DND-41 (cell line): ENCODE data around the gene INPP5A.

Source experiments
- EZH2 ChIP-seq: IDR thresholded peaks from 3 replicates; pipeline ENCODE4 v1.6.1; 2012; ENCODE audit warnings: borderline replicate concordance, low read depth, mild to moderate bottlenecking, moderate library complexity, low read length, inconsistent platforms; ENCODE audit not compliant: severe bottlenecking
- TF ChIP-seq, protein P1 (sequence below): IDR thresholded peaks from 2 replicates; pipeline ENCODE4 v1.5.1; 2012; ENCODE audit warnings: borderline replicate concordance, low read length, moderate library complexity, mild to moderate bottlenecking; ENCODE audit not compliant: poor library complexity, severe bottlenecking; ENCODE audit errors: extremely low read depth

DNA sequence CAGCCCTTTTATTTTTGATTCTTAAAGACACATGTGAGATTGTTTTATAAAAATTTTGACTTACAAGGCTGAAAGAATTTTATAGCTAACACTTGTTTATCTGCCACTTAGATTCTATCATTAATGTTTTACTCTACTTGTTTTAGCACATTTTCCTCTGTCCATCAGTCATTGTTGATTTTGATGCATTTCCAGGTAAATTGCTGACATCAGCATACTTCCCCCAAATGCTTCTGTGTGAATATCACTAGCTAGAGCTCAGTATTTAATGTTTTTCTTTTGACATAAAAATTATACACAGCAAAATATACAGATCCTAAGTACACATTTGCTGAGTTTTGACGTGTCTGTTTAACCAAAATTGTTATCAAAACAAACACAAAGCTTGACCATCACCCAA, 43.0 kb downstream of the INPP5A start:
- no peak for TF ChIP-seq EZH2
- TF ChIP-seq, protein P1, sequence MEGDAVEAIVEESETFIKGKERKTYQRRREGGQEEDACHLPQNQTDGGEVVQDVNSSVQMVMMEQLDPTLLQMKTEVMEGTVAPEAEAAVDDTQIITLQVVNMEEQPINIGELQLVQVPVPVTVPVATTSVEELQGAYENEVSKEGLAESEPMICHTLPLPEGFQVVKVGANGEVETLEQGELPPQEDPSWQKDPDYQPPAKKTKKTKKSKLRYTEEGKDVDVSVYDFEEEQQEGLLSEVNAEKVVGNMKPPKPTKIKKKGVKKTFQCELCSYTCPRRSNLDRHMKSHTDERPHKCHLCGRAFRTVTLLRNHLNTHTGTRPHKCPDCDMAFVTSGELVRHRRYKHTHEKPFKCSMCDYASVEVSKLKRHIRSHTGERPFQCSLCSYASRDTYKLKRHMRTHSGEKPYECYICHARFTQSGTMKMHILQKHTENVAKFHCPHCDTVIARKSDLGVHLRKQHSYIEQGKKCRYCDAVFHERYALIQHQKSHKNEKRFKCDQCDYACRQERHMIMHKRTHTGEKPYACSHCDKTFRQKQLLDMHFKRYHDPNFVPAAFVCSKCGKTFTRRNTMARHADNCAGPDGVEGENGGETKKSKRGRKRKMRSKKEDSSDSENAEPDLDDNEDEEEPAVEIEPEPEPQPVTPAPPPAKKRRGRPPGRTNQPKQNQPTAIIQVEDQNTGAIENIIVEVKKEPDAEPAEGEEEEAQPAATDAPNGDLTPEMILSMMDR = no peak
